HUDEP-2 (cell line): Measurements from ENCODE around the gene MRPS23.

Experiments used
- DNase-seq, 76 experiments: peaks; one replicate each; lab custom pipeline; 2025; ENCODE audit not compliant: unreplicated experiment in 76 of 76; lab: John Stamatoyannopoulos, UW

The MRPS23 gene

GRCh38 chr17:57838857-57839570, 10.8 kb downstream of the MRPS23 start:
- DNase-seq: no peak

- DNase-seq: no peak
Measured at GRCh38 chr17:57838453-57838852, 11.4 kb downstream of the MRPS23 start.

GRCh38 chr17:57835333-57835900, 14.4 kb downstream of the MRPS23 start:
- DNase-seq: no peak

- DNase-seq: no peak
Measured at GRCh38 chr17:57834146-57834741, 15.6 kb downstream of the MRPS23 start.

GRCh38 chr17:57833179-57833939, 16.5 kb downstream of the MRPS23 start:
- DNase-seq: peak in 37 of 76 experiments; percentile 4 to 64 (median 27)

GRCh38 chr17:57832314-57833178, 17.3 kb downstream of the MRPS23 start:
- no peak for DNase-seq

- no peak for DNase-seq
Measured at GRCh38 chr17:57830880-57831279, 19.0 kb downstream of the MRPS23 start.

GRCh38 chr17:57823469-57824401, 26.1 kb downstream of the MRPS23 start:
- no peak for DNase-seq

- no peak for DNase-seq
Measured at GRCh38 chr17:57819867-57820266, 30.0 kb downstream of the MRPS23 start.

GRCh38 chr17:57819285-57819684, 30.6 kb downstream of the MRPS23 start:
- DNase-seq: no peak

GRCh38 chr17:57818066-57818465, 31.8 kb downstream of the MRPS23 start:
- no peak for DNase-seq

- no peak for DNase-seq
Measured at GRCh38 chr17:57817299-57817698, 32.5 kb downstream of the MRPS23 start.

- DNase-seq: no peak
Measured at GRCh38 chr17:57814421-57814820, 35.4 kb downstream of the MRPS23 start.

GRCh38 chr17:57811638-57812280, 38.1 kb downstream of the MRPS23 start:
- no peak for DNase-seq

GRCh38 chr17:57810721-57811637, 38.9 kb downstream of the MRPS23 start:
- DNase-seq: no peak

- no peak for DNase-seq
Measured at GRCh38 chr17:57809879-57810278, 40.0 kb downstream of the MRPS23 start.

GRCh38 chr17:57808882-57809281, 41.0 kb downstream of the MRPS23 start:
- no peak for DNase-seq
